WTC11 (cell line): ENCODE data around the gene MAN2B2.

Source experiments
- FOXJ3 ChIP-seq: sonication (generic); formaldehyde crosslinking; IDR thresholded peaks from 2 replicates; pipeline ENCODE4 v1.9.0; 2021; ENCODE audit warnings: missing genetic modification reagents, mild to moderate bottlenecking, borderline replicate concordance
- IRF2 ChIP-seq: sonication (generic); formaldehyde crosslinking; IDR thresholded peaks from 2 replicates; pipeline ENCODE4 v1.8.0; 2022; ENCODE audit warnings: low read depth, missing genetic modification reagents, borderline replicate concordance
- NFE2L1 ChIP-seq: sonication (generic); formaldehyde crosslinking; IDR thresholded peaks from 2 replicates; pipeline ENCODE4 v1.8.1; 2023; ENCODE audit warnings: missing genetic modification reagents
- SMAD3 ChIP-seq: sonication (generic); formaldehyde crosslinking; IDR thresholded peaks from 2 replicates; pipeline ENCODE4 v1.8.0; 2022; ENCODE audit warnings: missing genetic modification reagents, mild to moderate bottlenecking, borderline replicate concordance
- TF ChIP-seq, protein P1 (sequence below): fragments of 200-600 bp; IDR thresholded peaks from 2 replicates; pipeline ENCODE4 v1.8.0; 2022; ENCODE audit warnings: antibody characterized with exemption

DNA sequence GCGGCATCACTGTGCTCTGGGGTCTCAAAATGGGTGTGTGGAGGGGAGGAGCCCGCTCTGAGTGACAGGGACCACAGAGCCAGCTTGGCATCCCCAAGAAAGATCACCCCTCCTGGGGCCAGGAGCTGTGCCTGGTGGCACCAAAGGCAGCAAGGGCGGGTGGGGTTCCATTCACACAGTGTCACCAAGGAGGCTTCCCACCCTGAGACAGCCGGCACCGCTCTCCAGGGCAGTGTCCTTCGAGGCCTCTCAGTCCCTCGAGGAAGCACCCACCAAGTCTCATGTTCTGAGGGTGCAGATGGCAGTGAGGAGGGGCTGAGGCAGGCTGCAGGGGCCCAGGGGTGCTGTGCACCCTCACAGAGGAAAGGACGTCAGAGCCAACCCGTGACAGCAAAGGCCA, 44.0 kb upstream of the MAN2B2 start:
- TF ChIP-seq NFE2L1: no peak
- TF ChIP-seq, protein P1, sequence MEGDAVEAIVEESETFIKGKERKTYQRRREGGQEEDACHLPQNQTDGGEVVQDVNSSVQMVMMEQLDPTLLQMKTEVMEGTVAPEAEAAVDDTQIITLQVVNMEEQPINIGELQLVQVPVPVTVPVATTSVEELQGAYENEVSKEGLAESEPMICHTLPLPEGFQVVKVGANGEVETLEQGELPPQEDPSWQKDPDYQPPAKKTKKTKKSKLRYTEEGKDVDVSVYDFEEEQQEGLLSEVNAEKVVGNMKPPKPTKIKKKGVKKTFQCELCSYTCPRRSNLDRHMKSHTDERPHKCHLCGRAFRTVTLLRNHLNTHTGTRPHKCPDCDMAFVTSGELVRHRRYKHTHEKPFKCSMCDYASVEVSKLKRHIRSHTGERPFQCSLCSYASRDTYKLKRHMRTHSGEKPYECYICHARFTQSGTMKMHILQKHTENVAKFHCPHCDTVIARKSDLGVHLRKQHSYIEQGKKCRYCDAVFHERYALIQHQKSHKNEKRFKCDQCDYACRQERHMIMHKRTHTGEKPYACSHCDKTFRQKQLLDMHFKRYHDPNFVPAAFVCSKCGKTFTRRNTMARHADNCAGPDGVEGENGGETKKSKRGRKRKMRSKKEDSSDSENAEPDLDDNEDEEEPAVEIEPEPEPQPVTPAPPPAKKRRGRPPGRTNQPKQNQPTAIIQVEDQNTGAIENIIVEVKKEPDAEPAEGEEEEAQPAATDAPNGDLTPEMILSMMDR: no peak
- no peak for TF ChIP-seq FOXJ3 (CRISPR knock-in tag)
- TF ChIP-seq IRF2: no peak
- no peak for TF ChIP-seq SMAD3 (CRISPR knock-in tag)
